Thyroid gland (tissue), 4 donors: ENCODE results near the gene SNAPC1.

Source experiments
- POLR2A ChIP-seq, 2 donors: fragments of 450-650 bp; IDR thresholded peaks; one replicate each; pipeline ENCODE4 v1.6.1; 2017; ENCODE audit warnings: antibody characterized with exemption in 2 of 2, mild to moderate bottlenecking in 2 of 2, moderate library complexity in 1 of 2
- TF ChIP-seq, protein P1 (sequence below), 6 experiments: fragments of 200-600 bp in 3 of 6; fragments of 450-650 bp in 3 of 6; sonication (generic) in 3 of 6; IDR thresholded peaks; one replicate each; pipeline ENCODE4 v1.5.1; 2016 to 2019; ENCODE audit warnings: antibody characterized with exemption in 6 of 6, mild to moderate bottlenecking in 2 of 6, inconsistent platforms in 1 of 6, moderate library complexity in 1 of 6

DNA sequence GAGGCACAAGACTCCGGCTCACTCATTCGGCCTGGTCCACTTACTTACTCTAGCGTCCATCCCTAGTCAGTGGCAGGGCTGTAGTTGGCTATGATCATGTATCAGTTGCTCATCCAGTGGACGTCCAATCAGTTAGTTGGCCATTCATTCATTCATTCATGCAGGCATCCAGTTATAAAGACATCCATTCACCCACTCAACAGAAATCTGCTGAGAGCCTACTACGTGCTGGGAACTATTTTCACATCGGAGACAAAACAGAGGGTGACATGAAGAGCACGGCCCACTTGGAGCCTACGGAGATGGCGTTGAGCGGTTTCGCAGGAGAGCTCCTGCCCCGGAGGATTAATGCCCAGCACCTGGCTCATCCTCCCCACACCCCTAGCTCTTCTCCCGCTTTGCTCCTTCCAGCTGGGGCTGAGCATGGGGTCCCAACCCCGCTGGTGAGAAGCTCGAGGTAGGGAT lies 49.7 kb downstream of the SNAPC1 start:
- TF ChIP-seq, protein P1, sequence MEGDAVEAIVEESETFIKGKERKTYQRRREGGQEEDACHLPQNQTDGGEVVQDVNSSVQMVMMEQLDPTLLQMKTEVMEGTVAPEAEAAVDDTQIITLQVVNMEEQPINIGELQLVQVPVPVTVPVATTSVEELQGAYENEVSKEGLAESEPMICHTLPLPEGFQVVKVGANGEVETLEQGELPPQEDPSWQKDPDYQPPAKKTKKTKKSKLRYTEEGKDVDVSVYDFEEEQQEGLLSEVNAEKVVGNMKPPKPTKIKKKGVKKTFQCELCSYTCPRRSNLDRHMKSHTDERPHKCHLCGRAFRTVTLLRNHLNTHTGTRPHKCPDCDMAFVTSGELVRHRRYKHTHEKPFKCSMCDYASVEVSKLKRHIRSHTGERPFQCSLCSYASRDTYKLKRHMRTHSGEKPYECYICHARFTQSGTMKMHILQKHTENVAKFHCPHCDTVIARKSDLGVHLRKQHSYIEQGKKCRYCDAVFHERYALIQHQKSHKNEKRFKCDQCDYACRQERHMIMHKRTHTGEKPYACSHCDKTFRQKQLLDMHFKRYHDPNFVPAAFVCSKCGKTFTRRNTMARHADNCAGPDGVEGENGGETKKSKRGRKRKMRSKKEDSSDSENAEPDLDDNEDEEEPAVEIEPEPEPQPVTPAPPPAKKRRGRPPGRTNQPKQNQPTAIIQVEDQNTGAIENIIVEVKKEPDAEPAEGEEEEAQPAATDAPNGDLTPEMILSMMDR (IDR thresholded peaks at IDR 0.05), result no peak
- no peak for TF ChIP-seq POLR2A (IDR thresholded peaks at IDR 0.05)
